Activated T-helper 2 cell treated with anti-CD3 and anti-CD28 coated beads, Interferon-gamma antibody, Interleukin-2, Interleukin-4, amounts not matched to agents 10 μg/mL and 5 μg/mL and 100 μg/mL, durations not matched to agents 14 hours and 24 hours and 36 hours (primary cell): Measurements from ENCODE around the gene FBXL13. TPM values are rescaled to one million over a fixed set of nuclear protein-coding genes. Genes with fewer than 3 reads are reported as not detected.
"Not testable (repeated sequence)": the region's sequence is repeated elsewhere in the genome, so short reads cannot be mapped to it uniquely, and the experiment has no call there.

ENCODE experiments used
- DNase-seq: peaks from one replicate; pipeline ENCODE4 v3.0.0; 2021; ENCODE audit warnings: low spot score
- H3K27ac Mint-ChIP-seq: one replicate; pipeline ENCODE4 v1.8.0; 2021; ENCODE audit warnings: mixed read lengths
- H3K27me3 Mint-ChIP-seq: one replicate; pipeline ENCODE4 v1.8.0; 2021; ENCODE audit warnings: low read depth, mixed read lengths
- H3K36me3 Mint-ChIP-seq: one replicate; pipeline ENCODE4 v1.8.0; 2021; ENCODE audit warnings: low read depth, mixed read lengths
- H3K4me1 Mint-ChIP-seq: one replicate; pipeline ENCODE4 v1.8.0; 2021; ENCODE audit warnings: low read depth, mixed read lengths
- H3K4me3 Mint-ChIP-seq: one replicate; pipeline ENCODE4 v1.8.0; 2021; ENCODE audit warnings: low read depth, mild to moderate bottlenecking, moderate library complexity, mixed read lengths
- H3K9me3 Mint-ChIP-seq: one replicate; pipeline ENCODE4 v1.8.0; 2021; ENCODE audit warnings: mixed read lengths
- intact Hi-C: fragments of 100-400 bp; cut with micrococcal nuclease; formaldehyde crosslinking; loops from one replicate; pipeline ENCODE4 v1.15.1; 2023
- total RNA-seq: library from RNA; stranded (reverse); gene quantifications from 2 replicates; pipeline ENCODE4 v1.2.3, GENCODE V29; 2022

The FBXL13 gene
- total RNA-seq, 1 donor from 2014 or later, result 0.41 TPM

- Mint-ChIP-seq H3K4me1 (no peaks in the 10 kb centered on the region), H3K27me3 (no peaks in the 10 kb centered on the region), H3K27ac (no peak overlapping the region), H3K9me3 (no peaks in the 10 kb centered on the region), H3K4me3 (no peak overlapping the region), H3K36me3 (peaks cover 39% of the 10 kb centered on the region)
- DNase-seq, result no peak
- intact Hi-C loops, result no loop called here
Observed at GRCh38 chr7:103101543-103101942, 26.9 kb upstream of the FBXL13 start.

- no peak overlapping the region for H3K4me3 Mint-ChIP-seq
- no peak overlapping the region for H3K27ac Mint-ChIP-seq
- H3K27me3 Mint-ChIP-seq, result no peaks in the 10 kb centered on the region
- intact Hi-C loops, result no loop called here
- no peaks in the 10 kb centered on the region for H3K9me3 Mint-ChIP-seq
- no peaks in the 10 kb centered on the region for H3K4me1 Mint-ChIP-seq
- H3K36me3 Mint-ChIP-seq, result peaks cover 46% of the 10 kb centered on the region
- no peak for DNase-seq
Observed at GRCh38 chr7:103100348-103100747, 25.8 kb upstream of the FBXL13 start.

- intact Hi-C loops, result no loop called here
- peaks cover 4% of the 10 kb centered on the region for H3K4me1 Mint-ChIP-seq
- no peaks in the 10 kb centered on the region for H3K9me3 Mint-ChIP-seq
- H3K27ac Mint-ChIP-seq, result no peak overlapping the region
- no peak overlapping the region for H3K4me3 Mint-ChIP-seq
- no peaks in the 10 kb centered on the region for H3K27me3 Mint-ChIP-seq
- DNase-seq, result no peak
- H3K36me3 Mint-ChIP-seq, result peaks cover 53% of the 10 kb centered on the region
Observed at GRCh38 chr7:103097041-103097440, 22.4 kb upstream of the FBXL13 start.

GRCh38 chr7:103095558-103095957 is 21.0 kb upstream of the FBXL13 start:
- H3K4me3 Mint-ChIP-seq, intact Hi-C loops, DNase-seq, H3K9me3 Mint-ChIP-seq, H3K4me1 Mint-ChIP-seq, H3K27ac Mint-ChIP-seq, H3K27me3 Mint-ChIP-seq: not testable (repeated sequence)
- peaks cover 54% of the 10 kb centered on the region for H3K36me3 Mint-ChIP-seq

- Mint-ChIP-seq H3K4me1 (peaks cover 4% of the 10 kb centered on the region), H3K9me3 (no peaks in the 10 kb centered on the region), H3K36me3 (peaks cover 58% of the 10 kb centered on the region), H3K4me3 (no peak overlapping the region), H3K27ac (no peak overlapping the region), H3K27me3 (no peaks in the 10 kb centered on the region)
- DNase-seq, result no peak
- intact Hi-C loops, result no loop called here
Observed at GRCh38 chr7:103094102-103094501, 19.5 kb upstream of the FBXL13 start.

- peaks cover 63% of the 10 kb centered on the region for H3K36me3 Mint-ChIP-seq
- H3K9me3 Mint-ChIP-seq, result no peaks in the 10 kb centered on the region
- no peaks in the 10 kb centered on the region for H3K27me3 Mint-ChIP-seq
- H3K4me3 Mint-ChIP-seq, result no peak overlapping the region
- DNase-seq, result no peak
- intact Hi-C loops, result no loop called here
- H3K4me1 Mint-ChIP-seq, result peaks cover 4% of the 10 kb centered on the region
- no peak overlapping the region for H3K27ac Mint-ChIP-seq
Observed at GRCh38 chr7:103093429-103093828, 18.8 kb upstream of the FBXL13 start.

GRCh38 chr7:103092321-103092720 is 17.7 kb upstream of the FBXL13 start:
- H3K4me1 Mint-ChIP-seq, H3K9me3 Mint-ChIP-seq, H3K27me3 Mint-ChIP-seq, DNase-seq, H3K27ac Mint-ChIP-seq, H3K4me3 Mint-ChIP-seq, intact Hi-C loops: not testable (repeated sequence)
- peaks cover 69% of the 10 kb centered on the region for H3K36me3 Mint-ChIP-seq

- Mint-ChIP-seq H3K36me3 (peaks cover 26% of the 10 kb centered on the region), H3K9me3 (no peaks in the 10 kb centered on the region), H3K27ac (no peak overlapping the region), H3K4me1 (peaks cover 3% of the 10 kb centered on the region), H3K27me3 (no peaks in the 10 kb centered on the region), H3K4me3 (no peak overlapping the region)
- intact Hi-C loops, result no loop called here
- DNase-seq, result no peak
Observed at GRCh38 chr7:103083210-103083609, 8.6 kb upstream of the FBXL13 start.

GRCh38 chr7:103082497-103082896 is 7.9 kb upstream of the FBXL13 start:
- Mint-ChIP-seq H3K9me3 (no peaks in the 10 kb centered on the region), H3K4me1 (peaks cover 4% of the 10 kb centered on the region), H3K27ac (no peak overlapping the region), H3K4me3 (no peak overlapping the region), H3K36me3 (peaks cover 26% of the 10 kb centered on the region), H3K27me3 (no peaks in the 10 kb centered on the region)
- intact Hi-C loops, result no loop called here
- no peak for DNase-seq

- H3K4me1 Mint-ChIP-seq, result peaks cover 8% of the 10 kb centered on the region
- no peaks in the 10 kb centered on the region for H3K9me3 Mint-ChIP-seq
- no peak for DNase-seq
- H3K27me3 Mint-ChIP-seq, result no peaks in the 10 kb centered on the region
- intact Hi-C loops, result no loop called here
- H3K27ac Mint-ChIP-seq, result no peak overlapping the region
- no peak overlapping the region for H3K4me3 Mint-ChIP-seq
- peaks cover 23% of the 10 kb centered on the region for H3K36me3 Mint-ChIP-seq
Observed at GRCh38 chr7:103080923-103081322, 6.3 kb upstream of the FBXL13 start.

GRCh38 chr7:103079836-103080235 is 5.2 kb upstream of the FBXL13 start:
- H3K9me3 Mint-ChIP-seq, result no peaks in the 10 kb centered on the region
- H3K27me3 Mint-ChIP-seq, result no peaks in the 10 kb centered on the region
- no peak overlapping the region for H3K4me3 Mint-ChIP-seq
- peaks cover 14% of the 10 kb centered on the region for H3K4me1 Mint-ChIP-seq
- H3K36me3 Mint-ChIP-seq, result peaks cover 27% of the 10 kb centered on the region
- no peak overlapping the region for H3K27ac Mint-ChIP-seq
- DNase-seq, result no peak
- intact Hi-C loops, result loop anchor here (10.0 kb wide), 2 partner anchors 205 kb away; no protein-coding TSS in a partner anchor

GRCh38 chr7:103078226-103078625 is 3.6 kb upstream of the FBXL13 start:
- not testable (repeated sequence) for H3K4me3 Mint-ChIP-seq, H3K27me3 Mint-ChIP-seq, H3K9me3 Mint-ChIP-seq, DNase-seq, H3K27ac Mint-ChIP-seq
- Mint-ChIP-seq H3K4me1 (peaks cover 23% of the 10 kb centered on the region), H3K36me3 (peaks cover 27% of the 10 kb centered on the region)
- intact Hi-C loops, result loop anchor here (10.0 kb wide), 2 partner anchors 203 to 207 kb away; no protein-coding TSS in a partner anchor

GRCh38 chr7:103077318-103077717 is 2.7 kb upstream of the FBXL13 start:
- Mint-ChIP-seq H3K4me1 (peaks cover 26% of the 10 kb centered on the region), H3K9me3 (no peaks in the 10 kb centered on the region), H3K4me3 (no peak overlapping the region), H3K27ac (no peak overlapping the region), H3K27me3 (peaks cover 2% of the 10 kb centered on the region), H3K36me3 (peaks cover 27% of the 10 kb centered on the region)
- DNase-seq, result no peak
- intact Hi-C loops, result loop anchor here (10.0 kb wide), 2 partner anchors 203 to 207 kb away; no protein-coding TSS in a partner anchor

- H3K36me3 Mint-ChIP-seq, result peaks cover 27% of the 10 kb centered on the region
- intact Hi-C loops, result loop anchor here (10.0 kb wide), 2 partner anchors 202 to 208 kb away; no protein-coding TSS in a partner anchor
- H3K27ac Mint-ChIP-seq, result no peak overlapping the region
- no peak overlapping the region for H3K4me3 Mint-ChIP-seq
- no peak for DNase-seq
- no peaks in the 10 kb centered on the region for H3K9me3 Mint-ChIP-seq
- H3K27me3 Mint-ChIP-seq, result peaks cover 2% of the 10 kb centered on the region
- H3K4me1 Mint-ChIP-seq, result peaks cover 26% of the 10 kb centered on the region
Observed at GRCh38 chr7:103076764-103077163, 2.2 kb upstream of the FBXL13 start.
